ENCODE results near the gene ADCY3.

ADCY3 gene

GRCh38 chr2:24925815-24926214, 5.8 kb upstream of the ADCY3 start:
- DNase-seq (ENCODE audit: low read depth): no peak

- DNase-seq (ENCODE audit: low read depth): no peak
These were observed 4.7 kb upstream of the ADCY3 start for GRCh38 chr2:24924732-24925131.

DNA sequence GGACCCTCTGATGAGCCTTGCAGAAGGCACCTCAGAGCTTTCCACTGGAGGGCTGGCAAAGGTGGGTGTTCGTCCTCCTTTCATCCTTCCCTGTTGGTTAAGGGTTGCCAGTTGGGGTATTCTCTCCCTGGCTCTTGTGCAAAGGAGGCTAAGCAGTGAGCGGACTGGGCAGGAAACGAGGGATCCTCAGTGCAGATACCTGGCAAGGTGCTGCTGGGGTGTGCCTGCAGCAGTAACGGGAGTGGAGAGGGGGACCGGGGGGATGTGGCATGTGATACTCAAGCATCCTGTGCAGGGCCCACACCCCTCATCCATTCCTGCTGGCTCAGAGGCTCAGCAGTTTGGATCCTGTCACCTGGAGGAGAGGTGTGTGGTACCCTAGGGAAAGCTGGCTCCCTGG, 4.2 kb upstream of the ADCY3 start:
- DNase-seq (ENCODE audit: low read depth): no peak

GRCh38 chr2:24923106-24923505, 3.1 kb upstream of the ADCY3 start:
- no peak for DNase-seq (ENCODE audit: low read depth)

GRCh38 chr2:24922556-24922955, 2.5 kb upstream of the ADCY3 start:
- no peak for DNase-seq (ENCODE audit: low read depth)

- DNase-seq (ENCODE audit: low read depth): no peak
These were observed 888 bp upstream of the ADCY3 start for GRCh38 chr2:24920809-24921441.

DNA sequence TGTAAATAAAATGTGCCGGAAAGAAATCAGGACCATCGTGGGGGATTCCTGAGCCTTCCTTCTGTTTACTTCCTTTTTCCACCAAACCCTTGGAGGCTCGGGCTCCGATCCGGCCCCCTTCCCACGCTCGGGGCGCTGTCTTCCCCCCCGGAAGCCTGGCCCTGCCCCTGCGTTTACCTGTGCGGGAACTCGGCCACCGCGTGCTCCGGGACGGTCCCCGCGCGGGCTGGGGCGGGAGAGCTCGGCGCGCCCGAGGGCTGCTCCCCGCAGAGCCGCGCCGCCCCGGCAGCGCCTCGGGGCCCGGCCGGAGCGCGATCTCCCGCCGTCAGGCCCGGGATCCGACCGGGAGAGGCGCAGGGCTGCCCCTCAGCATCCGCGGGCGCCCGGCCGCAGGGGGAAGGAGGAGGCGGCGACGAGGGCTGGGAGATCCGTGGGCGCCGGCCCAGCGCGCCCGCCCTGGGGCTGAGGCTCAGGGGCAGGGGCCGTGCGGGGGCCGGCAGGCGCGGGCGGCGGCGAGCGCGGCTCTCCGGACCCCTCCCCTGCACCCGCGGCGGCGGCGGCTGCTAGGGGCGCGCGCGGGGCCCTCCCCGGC, 435 bp downstream of the ADCY3 start:
- DNase-seq (ENCODE audit: low read depth): no peak

GRCh38 chr2:24919037-24919505, 966 bp downstream of the ADCY3 start:
- DNase-seq (ENCODE audit: low read depth): no peak

DNA sequence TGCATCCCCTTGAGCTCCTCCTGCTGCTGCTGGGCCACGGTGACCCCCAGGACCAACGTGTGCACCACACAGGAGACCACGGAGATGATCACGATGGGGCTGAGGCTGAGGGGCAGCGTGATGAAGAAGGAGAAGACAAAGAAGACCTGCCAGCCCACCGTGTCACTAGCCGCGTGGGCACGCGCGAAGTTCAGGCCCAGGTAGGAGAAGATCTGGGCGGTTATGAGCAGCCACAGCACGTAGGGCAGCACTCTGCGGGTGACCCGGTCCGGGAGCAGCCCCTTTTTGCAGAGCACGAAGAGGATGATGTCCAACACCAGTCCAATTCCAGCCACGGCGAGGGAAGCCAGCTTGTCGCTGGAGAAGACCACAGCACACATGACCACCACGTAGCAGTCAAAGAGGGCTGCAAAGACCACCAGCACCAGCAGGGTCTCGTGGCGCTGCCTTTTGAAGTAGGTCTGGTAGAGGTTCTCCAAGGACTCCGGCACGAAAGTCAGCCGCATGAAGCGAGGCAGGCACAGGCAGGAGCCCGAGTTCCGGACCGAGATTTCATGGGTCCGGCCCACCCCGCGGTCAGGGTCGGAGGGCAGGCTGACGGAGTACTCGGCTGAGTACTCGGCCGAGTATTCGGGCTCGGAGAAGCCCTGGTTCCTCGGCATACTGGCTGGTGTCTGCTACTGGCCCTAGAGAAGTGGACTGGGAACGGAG, 1.6 kb downstream of the ADCY3 start:
- DNase-seq (ENCODE audit: low read depth): no peak

- DNase-seq (ENCODE audit: low read depth): no peak
These were observed 2.2 kb downstream of the ADCY3 start for GRCh38 chr2:24917731-24918325.

DNA sequence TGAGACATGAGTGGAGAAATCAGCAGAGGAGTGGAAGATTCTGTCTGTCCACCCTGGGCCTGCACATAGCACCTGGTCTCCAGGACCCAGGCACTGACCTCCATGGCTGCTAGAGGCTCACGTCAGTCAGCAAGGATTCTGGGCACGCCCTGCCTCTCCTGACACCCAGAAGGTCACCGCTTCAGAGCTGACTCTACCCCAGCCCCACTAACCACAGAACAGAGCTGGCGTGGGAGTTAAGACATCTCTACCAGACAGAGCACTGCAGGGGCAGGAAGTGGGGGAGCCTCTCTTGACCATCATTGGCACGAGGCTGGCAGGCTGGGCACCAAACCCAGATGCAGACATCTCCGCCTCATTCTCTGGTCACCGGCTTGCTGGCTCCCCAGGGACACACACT, 3.0 kb downstream of the ADCY3 start:
- no peak for DNase-seq (ENCODE audit: low read depth)

- DNase-seq (ENCODE audit: low read depth): no peak
These were observed 4.2 kb downstream of the ADCY3 start for GRCh38 chr2:24915796-24916195.

DNA sequence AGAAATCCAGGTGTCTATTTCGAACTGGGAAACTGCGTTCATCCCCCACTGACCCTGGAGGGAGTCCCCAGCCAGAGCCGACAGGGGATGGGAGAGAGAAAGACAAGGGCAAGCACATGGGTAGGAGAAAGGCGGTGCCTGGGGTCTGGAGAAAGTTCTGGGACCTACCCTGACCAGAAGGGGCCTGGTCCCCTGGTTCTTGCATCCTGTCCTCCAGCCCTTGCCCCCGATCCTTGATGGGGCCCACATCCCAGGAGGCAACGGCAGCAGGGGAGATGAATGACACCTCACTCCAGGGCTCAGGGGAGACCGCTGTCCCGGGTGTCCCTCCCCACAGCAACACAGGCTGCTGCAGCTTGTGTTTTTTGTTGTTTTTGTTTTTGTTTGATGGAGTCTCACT, 4.9 kb downstream of the ADCY3 start:
- no peak for DNase-seq (ENCODE audit: low read depth)

DNA sequence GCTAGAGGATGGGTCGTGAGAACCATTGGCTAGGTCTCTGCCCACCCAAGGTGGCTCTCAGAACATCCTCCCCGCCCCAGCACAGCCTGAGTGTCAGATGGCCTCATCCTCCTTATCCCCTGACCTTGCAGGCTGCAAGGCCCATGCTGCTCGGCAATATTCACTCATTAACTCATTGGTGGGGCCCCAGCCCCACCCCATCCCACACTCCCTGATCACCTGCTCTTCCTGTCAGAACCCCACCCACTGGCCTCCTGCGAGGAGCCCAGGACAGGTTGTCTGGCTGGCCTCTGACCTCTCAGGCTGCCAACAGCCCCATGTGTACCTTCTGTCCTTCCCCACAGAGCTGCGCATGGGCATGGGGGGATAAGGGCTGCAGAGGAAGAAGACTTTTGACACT, 5.3 kb downstream of the ADCY3 start:
- no peak for DNase-seq (ENCODE audit: low read depth)

- DNase-seq (ENCODE audit: low read depth): no peak
These were observed 6.1 kb downstream of the ADCY3 start for GRCh38 chr2:24913911-24914310.

DNA sequence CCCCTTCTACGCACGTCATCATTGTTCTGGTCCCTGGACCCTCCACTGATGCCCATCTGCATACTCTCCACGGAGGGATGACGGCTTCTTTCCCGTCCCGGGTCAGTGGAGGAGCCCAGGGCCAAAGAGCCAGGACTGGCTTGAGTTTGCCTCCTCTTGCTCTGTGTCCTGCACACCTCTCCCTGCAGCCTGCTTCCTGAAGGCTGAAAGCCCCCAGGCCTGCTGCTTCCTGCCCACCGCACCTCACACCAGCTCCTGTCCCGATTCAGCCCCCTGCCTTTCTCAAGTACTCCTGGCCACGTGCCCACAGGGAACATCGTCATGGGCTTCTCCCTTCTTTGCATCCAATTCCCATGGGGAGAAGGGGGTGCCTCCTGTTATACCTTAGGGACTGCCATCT, 7.1 kb downstream of the ADCY3 start:
- DNase-seq (ENCODE audit: low read depth): no peak

DNA sequence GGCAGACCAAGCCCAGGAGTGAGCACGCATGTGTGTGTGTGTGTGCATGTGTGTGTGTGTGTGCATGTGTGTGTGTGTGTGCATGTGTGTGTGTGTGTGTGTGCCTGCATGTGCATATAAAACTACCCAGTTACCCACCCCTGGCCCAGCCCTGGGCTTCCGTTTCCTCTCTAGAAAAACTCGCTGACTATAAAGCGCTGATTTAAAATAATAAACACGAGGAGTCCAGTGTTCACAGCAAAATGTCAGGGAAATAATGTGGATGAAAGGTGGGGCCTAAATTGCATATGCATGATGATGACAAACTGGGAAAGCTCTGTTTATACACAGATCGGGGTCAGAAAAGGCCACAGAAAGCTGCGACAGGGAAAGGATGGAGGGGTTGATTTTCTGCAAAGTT, 7.5 kb downstream of the ADCY3 start:
- no peak for DNase-seq (ENCODE audit: low read depth)

- no peak for DNase-seq (ENCODE audit: low read depth)
These were observed 9.8 kb downstream of the ADCY3 start for GRCh38 chr2:24910245-24910644.

DNA sequence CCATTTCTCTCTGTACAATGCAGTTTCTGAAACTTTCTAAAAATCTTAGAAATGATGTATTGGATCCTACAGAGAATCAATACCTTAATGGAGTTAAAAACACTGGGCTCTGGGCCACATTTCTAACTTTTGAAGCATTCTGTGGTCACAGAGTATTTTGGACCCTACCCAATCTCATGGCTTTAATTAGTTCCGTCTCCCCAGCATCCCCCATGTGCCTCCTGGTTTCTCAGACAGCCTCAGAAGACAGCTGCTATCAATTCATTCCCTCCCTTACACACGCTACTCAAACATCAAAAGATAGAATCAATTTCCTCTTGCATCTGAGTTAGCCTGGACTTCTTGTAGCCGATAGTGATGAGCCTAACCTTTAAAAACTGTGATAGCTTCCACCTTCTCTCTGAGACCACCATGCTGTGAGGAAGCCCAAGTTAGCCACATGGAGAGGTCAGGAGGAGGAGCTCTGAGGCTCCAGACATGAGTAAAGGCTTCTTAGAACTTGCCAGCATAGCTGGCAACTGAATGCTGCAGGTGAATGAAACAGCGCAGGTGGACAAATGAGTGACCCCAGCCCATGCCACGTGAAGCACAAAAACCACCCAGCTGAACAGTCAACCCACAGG, 10.4 kb downstream of the ADCY3 start:
- peak; percentile 25 for DNase-seq (ENCODE audit: low read depth)

GRCh38 chr2:24908461-24908901, 11.6 kb downstream of the ADCY3 start:
- DNase-seq (ENCODE audit: low read depth): no peak

DNA sequence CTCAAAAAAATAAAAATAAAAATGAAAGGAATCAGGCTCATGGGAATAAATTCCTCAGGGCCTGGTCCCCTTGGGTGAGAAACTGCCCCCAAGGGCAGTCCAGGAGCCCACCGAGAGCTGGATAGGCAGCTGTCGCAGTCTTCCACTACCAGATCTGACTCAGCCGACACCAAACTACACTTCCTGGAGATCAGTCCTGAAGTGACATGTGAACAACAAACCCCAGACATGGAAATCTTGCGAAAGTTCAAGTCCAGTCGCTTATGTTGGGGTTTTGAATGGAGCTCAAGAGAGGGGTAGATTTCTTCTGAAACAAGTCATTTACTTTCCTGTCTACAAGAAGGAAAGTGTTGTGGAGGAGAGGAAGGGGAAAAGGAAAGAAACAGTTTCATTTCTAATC, 12.9 kb downstream of the ADCY3 start:
- DNase-seq (ENCODE audit: low read depth): no peak

DNA sequence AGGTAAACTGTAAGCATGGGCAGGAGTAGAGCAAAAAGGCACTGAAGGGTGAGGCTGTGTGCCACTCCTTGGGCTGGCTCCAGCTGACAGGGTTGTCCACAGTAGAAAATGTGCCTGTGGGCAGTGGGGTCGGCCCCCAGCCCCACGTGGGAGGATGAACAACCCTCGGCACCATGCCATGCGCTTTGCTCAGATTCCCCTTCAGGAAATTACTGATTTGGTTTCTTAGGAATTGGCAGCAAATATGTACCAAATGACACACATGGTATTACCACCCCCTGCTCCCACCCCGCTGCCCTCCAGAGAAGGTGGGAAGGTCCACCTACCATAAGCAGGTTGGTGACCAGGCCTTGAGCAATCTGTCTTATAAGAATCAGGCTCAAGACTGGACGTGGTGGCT, 13.6 kb downstream of the ADCY3 start:
- DNase-seq (ENCODE audit: low read depth): no peak

Data from HS-5 (cell line).